Umbilical cord (tissue), 1 donor: ENCODE results near the gene YPEL4. TPM values are rescaled to one million over a fixed set of nuclear protein-coding genes. Genes with fewer than 3 reads are reported as not detected.

ENCODE experiments used
- total RNA-seq: library from RNA; depleted of rRNA; stranded (reverse); fragments of >200 nt; gene quantifications from one replicate; pipeline ENCODE4 v1.2.3, GENCODE V29; 2014; ENCODE audit warnings: low replicate concordance; ENCODE audit not compliant: insufficient read depth

YPEL4 gene
- total RNA-seq, 1 donor from 2014 or later: 3.4 TPM

Other genes with a start within 250 kb of the YPEL4 start
- gene SLC43A3, start 222.8 kb downstream of the YPEL4 start, total RNA-seq: 57.5 TPM
- gene RTN4RL2, start 189.4 kb downstream of the YPEL4 start, total RNA-seq: not detected
- gene SLC43A1, start 134.2 kb downstream of the YPEL4 start, total RNA-seq: 12.5 TPM
- 7.0 TPM for gene TIMM10, start 119.2 kb downstream of the YPEL4 start, total RNA-seq
- gene SMTNL1, start 112.3 kb downstream of the YPEL4 start, total RNA-seq: not detected
- 26.5 TPM for gene UBE2L6, start 82.2 kb downstream of the YPEL4 start, total RNA-seq
- gene SERPING1, start 52.2 kb downstream of the YPEL4 start, total RNA-seq: 31.8 TPM
- gene CLP1, start 7.8 kb upstream of the YPEL4 start, total RNA-seq: 22.6 TPM
- 20.5 TPM for gene ZDHHC5, start 18.2 kb upstream of the YPEL4 start, total RNA-seq
- gene MED19, start 62.3 kb upstream of the YPEL4 start, total RNA-seq: 13.5 TPM
- 32.7 TPM for gene TMX2, start 62.7 kb upstream of the YPEL4 start, total RNA-seq
- 78.7 TPM for gene SELENOH, start 91.6 kb upstream of the YPEL4 start, total RNA-seq
- gene BTBD18, start 101.9 kb upstream of the YPEL4 start, total RNA-seq: 3.1 TPM
- gene CTNND1, start 111.9 kb upstream of the YPEL4 start, total RNA-seq: 180 TPM